ENCODE results near the gene STARD10. TPM values are rescaled to one million over a fixed set of nuclear protein-coding genes. Genes with fewer than 3 reads are reported as not detected.

STARD10 gene
- total and polyA plus RNA-seq, 3 donors from 2014 or later = 130 to 379 (median 202) TPM

DNA sequence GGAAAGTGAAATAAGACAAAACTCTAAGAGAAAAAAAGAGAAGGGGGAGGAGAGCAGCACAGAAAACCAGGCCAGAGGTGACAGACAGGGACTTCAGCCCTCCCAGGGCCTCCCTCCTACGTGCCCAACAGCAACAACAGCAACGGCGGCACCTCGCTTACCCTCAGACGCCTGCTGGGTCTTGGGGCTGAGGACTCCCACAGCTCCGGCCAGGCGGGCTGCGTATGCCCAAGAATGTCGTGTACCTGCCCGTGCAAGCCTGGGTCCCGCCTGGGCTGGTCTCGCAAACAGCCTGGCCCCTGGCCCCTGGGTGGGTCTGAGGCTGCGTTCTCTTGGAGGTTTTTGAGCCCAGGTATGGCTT, 72.2 kb downstream of the STARD10 start:
- Histone ChIP-seq H3K9me3 (no peaks in the 10 kb centered on the region), H3K4me1 (peaks cover 21% of the 10 kb centered on the region), H3K36me3 (ENCODE audit: low read depth, missing control alignments) (no peaks in the 10 kb centered on the region), H3K4me3 (peak overlapping the region; percentile 46 to 68), H3K27ac (peak overlapping the region; percentile 87 to 89), H3K27me3 (no peaks in the 10 kb centered on the region)
- TF ChIP-seq, protein P1, sequence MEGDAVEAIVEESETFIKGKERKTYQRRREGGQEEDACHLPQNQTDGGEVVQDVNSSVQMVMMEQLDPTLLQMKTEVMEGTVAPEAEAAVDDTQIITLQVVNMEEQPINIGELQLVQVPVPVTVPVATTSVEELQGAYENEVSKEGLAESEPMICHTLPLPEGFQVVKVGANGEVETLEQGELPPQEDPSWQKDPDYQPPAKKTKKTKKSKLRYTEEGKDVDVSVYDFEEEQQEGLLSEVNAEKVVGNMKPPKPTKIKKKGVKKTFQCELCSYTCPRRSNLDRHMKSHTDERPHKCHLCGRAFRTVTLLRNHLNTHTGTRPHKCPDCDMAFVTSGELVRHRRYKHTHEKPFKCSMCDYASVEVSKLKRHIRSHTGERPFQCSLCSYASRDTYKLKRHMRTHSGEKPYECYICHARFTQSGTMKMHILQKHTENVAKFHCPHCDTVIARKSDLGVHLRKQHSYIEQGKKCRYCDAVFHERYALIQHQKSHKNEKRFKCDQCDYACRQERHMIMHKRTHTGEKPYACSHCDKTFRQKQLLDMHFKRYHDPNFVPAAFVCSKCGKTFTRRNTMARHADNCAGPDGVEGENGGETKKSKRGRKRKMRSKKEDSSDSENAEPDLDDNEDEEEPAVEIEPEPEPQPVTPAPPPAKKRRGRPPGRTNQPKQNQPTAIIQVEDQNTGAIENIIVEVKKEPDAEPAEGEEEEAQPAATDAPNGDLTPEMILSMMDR (IDR thresholded peaks at IDR 0.05) = no peak
- no peak for TF ChIP-seq POLR2A (IDR thresholded peaks at IDR 0.05)
- 21 to 28% methylated on average over 6 to 13 of the region's 13 CpGs for WGBS, 2 donors
- peak; percentile 50 for DNase-seq
- intact Hi-C loops (cut with DNase I; ENCODE audit: low total_unique reads) = no loop called here

DNA sequence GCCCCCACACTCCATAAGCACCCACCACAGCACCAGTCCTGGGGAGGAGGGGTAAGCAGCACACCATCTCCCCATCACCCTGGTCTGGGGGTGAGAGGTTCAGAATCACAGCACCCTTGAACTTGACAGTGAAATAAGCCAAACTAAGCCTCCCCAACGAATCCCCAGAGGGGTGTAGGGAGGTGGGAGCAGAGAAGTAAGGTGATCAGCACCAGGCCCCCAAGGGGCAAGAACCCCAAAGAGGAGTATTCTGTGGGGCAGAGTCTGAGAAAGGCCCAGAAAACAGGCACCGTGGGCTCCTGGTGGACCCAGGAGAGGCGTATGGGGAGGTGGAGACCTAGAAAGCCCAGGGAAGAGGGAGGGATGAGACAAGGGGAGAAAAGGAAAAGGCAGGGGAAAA, 72.6 kb downstream of the STARD10 start:
- peak overlapping the region; percentile 87 to 89 for H3K27ac ChIP-seq
- H3K4me3 ChIP-seq = peak overlapping the region; percentile 46 to 68
- no peak for TF ChIP-seq POLR2A (IDR thresholded peaks at IDR 0.05)
- TF ChIP-seq, protein P1 (IDR thresholded peaks at IDR 0.05) = no peak
- no peaks in the 10 kb centered on the region for H3K36me3 ChIP-seq (ENCODE audit: low read depth, missing control alignments)
- 6 to 15% methylated on average over 3 of the region's 3 CpGs for WGBS, 2 donors
- no peaks in the 10 kb centered on the region for H3K9me3 ChIP-seq
- peaks cover 21% of the 10 kb centered on the region for H3K4me1 ChIP-seq
- no peaks in the 10 kb centered on the region for H3K27me3 ChIP-seq
- intact Hi-C loops (cut with DNase I; ENCODE audit: low total_unique reads) = no loop called here
- DNase-seq = no peak

DNA sequence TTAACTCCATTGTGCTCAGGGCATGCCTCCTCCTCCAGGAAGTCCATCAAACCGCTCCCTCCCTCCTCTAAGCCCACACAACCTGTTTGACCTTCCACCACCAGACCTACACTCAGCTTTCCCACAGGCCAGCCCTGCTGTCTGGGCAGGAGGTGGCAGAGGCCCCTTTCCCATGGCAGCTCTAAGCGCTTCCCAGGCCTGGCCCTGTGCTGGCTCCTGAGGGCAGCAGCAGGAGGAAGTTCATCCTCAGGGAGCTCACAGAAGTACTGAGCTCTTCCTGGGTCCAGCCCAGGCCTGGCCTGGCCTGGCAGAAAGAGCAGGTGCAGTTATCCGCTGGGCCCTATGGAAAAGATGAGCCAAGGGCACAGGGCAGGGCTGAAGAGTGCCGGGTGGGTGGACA, 73.1 kb downstream of the STARD10 start:
- H3K27me3 ChIP-seq = no peaks in the 10 kb centered on the region
- H3K27ac ChIP-seq = peak overlapping the region in 1 of 2 donors; percentile 30
- intact Hi-C loops (cut with DNase I; ENCODE audit: low total_unique reads) = no loop called here
- no peak for DNase-seq
- H3K9me3 ChIP-seq = no peaks in the 10 kb centered on the region
- 46 to 74% methylated on average over 4 of the region's 4 CpGs for WGBS, 2 donors
- H3K4me3 ChIP-seq = peak overlapping the region; percentile 46 to 68
- no peaks in the 10 kb centered on the region for H3K36me3 ChIP-seq (ENCODE audit: low read depth, missing control alignments)
- TF ChIP-seq, protein P1 (IDR thresholded peaks at IDR 0.05) = no peak
- no peak for TF ChIP-seq POLR2A (IDR thresholded peaks at IDR 0.05)
- H3K4me1 ChIP-seq = peaks cover 21% of the 10 kb centered on the region

DNA sequence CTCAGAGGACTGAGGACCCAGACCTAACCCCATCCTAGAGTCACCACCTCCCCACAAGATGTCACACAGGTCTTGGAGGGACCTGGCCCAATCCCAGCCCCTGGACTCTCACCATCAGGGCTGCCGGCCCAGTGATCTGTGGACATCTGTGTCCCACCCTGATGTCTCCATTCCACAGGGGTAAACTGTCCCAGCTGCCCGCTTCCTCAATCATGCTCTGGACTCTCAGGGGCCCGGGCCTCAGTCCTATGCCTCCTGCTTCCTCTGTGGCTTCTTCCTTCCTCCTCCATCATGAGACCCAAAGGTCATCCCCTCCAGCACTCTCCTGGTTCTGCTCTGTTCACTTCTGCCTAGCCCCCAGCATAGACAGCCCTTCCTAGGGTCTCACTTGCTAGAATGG, 73.8 kb downstream of the STARD10 start:
- WGBS, 2 donors = 63 to 72% methylated on average over 3 of the region's 3 CpGs

DNA sequence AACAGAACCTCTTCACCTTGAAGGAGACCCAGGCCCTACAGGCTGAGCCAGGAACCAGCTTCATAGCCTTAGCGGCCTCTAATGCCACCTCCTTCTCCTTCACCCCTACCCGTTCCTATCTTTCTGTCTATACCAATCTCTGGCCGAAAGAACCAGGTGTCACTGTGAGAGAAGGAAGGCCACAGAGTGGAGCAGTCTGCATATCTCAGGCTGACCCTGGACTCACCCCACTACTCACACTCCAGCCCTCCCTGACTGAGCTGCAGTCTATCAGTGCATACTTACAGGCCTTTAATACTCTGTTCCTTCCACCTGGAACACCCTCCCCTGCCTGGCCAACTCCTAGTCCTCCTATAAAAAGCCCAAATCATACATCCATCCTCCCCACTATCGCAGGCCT, 74.3 kb downstream of the STARD10 start:
- Histone ChIP-seq H3K27me3 (no peaks in the 10 kb centered on the region), H3K4me3 (no peak overlapping the region), H3K36me3 (ENCODE audit: low read depth, missing control alignments) (no peaks in the 10 kb centered on the region), H3K4me1 (peaks cover 21% of the 10 kb centered on the region), H3K9me3 (no peaks in the 10 kb centered on the region), H3K27ac (no peak overlapping the region)
- no peak for DNase-seq
- TF ChIP-seq, protein P1 (IDR thresholded peaks at IDR 0.05) = no peak
- TF ChIP-seq POLR2A (IDR thresholded peaks at IDR 0.05) = no peak
- intact Hi-C loops (cut with DNase I; ENCODE audit: low total_unique reads) = no loop called here
- WGBS, 2 donors = 75 to 82% methylated on average over 4 of the region's 4 CpGs

More for the DNA sequence above, 73.8 kb downstream of the STARD10 start:
- TF ChIP-seq POLR2A (IDR thresholded peaks at IDR 0.05) = no peak
- TF ChIP-seq, protein P1 (IDR thresholded peaks at IDR 0.05) = no peak
- intact Hi-C loops (cut with DNase I; ENCODE audit: low total_unique reads) = no loop called here
- no peak overlapping the region for H3K4me3 ChIP-seq
- H3K9me3 ChIP-seq = no peaks in the 10 kb centered on the region
- peak; percentile 34 for DNase-seq
- peaks cover 21% of the 10 kb centered on the region for H3K4me1 ChIP-seq
- no peaks in the 10 kb centered on the region for H3K36me3 ChIP-seq (ENCODE audit: low read depth, missing control alignments)
- H3K27me3 ChIP-seq = no peaks in the 10 kb centered on the region
- no peak overlapping the region for H3K27ac ChIP-seq

All from testis (tissue), 3 donors.